ENCODE measurements around the gene BATF2.

DNA sequence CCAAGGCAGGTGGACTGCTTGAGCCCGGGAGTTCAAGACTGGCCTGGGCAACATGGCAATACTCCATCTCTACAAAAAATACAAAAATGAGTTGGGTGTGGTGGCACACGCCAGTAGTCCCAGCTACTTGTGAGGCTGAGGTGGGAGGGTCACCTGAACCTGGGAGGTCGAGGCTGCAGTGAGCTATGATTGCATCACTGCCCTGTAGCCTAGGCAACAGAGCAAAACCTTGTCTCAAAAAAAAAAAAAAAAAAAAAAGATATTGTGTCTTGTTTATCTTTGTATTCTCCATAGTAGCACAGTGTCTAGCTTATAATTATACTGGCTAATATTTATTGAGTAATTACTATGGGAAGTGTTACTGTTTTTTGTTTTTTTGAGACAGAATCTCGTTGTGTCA is 45.2 kb downstream of the BATF2 start:
- TF ChIP-seq, protein P1, sequence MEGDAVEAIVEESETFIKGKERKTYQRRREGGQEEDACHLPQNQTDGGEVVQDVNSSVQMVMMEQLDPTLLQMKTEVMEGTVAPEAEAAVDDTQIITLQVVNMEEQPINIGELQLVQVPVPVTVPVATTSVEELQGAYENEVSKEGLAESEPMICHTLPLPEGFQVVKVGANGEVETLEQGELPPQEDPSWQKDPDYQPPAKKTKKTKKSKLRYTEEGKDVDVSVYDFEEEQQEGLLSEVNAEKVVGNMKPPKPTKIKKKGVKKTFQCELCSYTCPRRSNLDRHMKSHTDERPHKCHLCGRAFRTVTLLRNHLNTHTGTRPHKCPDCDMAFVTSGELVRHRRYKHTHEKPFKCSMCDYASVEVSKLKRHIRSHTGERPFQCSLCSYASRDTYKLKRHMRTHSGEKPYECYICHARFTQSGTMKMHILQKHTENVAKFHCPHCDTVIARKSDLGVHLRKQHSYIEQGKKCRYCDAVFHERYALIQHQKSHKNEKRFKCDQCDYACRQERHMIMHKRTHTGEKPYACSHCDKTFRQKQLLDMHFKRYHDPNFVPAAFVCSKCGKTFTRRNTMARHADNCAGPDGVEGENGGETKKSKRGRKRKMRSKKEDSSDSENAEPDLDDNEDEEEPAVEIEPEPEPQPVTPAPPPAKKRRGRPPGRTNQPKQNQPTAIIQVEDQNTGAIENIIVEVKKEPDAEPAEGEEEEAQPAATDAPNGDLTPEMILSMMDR (IDR thresholded peaks at IDR 0.05) = no peak
- no peak for TF ChIP-seq POLR2A (IDR thresholded peaks at IDR 0.05)
